Uterus (tissue), 4 donors: Measurements from ENCODE around the gene B3GLCT. TPM values are rescaled to one million over a fixed set of nuclear protein-coding genes. Genes with fewer than 3 reads are reported as not detected.

Experiments used
- DNase-seq, 2 donors: peaks; one replicate each; pipeline ENCODE4 v3.0.0-alpha.2; 2019 to 2020
- H3K27ac ChIP-seq, 2 donors: fragments of 200-600 bp; sonication (generic); 1 replicate in 1 of 2; 2 replicates in 1 of 2; pipeline ENCODE4 v1.5.1; 2016 to 2018
- H3K27me3 ChIP-seq, 2 donors: fragments of 200-600 bp; sonication (generic); one replicate each; pipeline ENCODE4 v1.5.1; 2018 to 2019; ENCODE audit warnings: control low read depth in 1 of 2
- H3K36me3 ChIP-seq, 2 donors: fragments of 200-600 bp; sonication (generic); one replicate each; pipeline ENCODE4 v1.5.1; 2019; ENCODE audit warnings: control low read depth in 1 of 2
- H3K4me1 ChIP-seq, 2 donors: fragments of 200-600 bp; sonication (generic); one replicate each; pipeline ENCODE4 v1.5.1; 2018 to 2019; ENCODE audit warnings: control low read depth in 1 of 2
- H3K4me3 ChIP-seq, 2 donors: fragments of 200-600 bp; sonication (generic); 1 replicate in 1 of 2; 2 replicates in 1 of 2; pipeline ENCODE4 v1.5.1; 2018 to 2019; ENCODE audit warnings: mild to moderate bottlenecking in 1 of 2
- H3K9me3 ChIP-seq, 2 donors: fragments of 200-600 bp; sonication (generic); one replicate each; pipeline ENCODE4 v1.5.1; 2019; ENCODE audit warnings: control low read depth in 1 of 2
- CTCF ChIP-seq, 4 experiments: fragments of 200-600 bp in 2 of 4; fragments of 450-650 bp in 2 of 4; sonication (generic) in 2 of 4; IDR thresholded peaks; one replicate each; pipeline ENCODE4 v1.5.1; 2016 to 2019; ENCODE audit warnings: antibody characterized with exemption in 4 of 4, mild to moderate bottlenecking in 2 of 4, moderate library complexity in 1 of 4
- POLR2A ChIP-seq, 2 donors: fragments of 450-650 bp; IDR thresholded peaks; one replicate each; pipeline ENCODE4 v1.6.1; 2016; ENCODE audit warnings: antibody characterized with exemption in 2 of 2, mild to moderate bottlenecking in 1 of 2, moderate library complexity in 1 of 2
- intact Hi-C: fragments of 100-400 bp; cut with DNase I; formaldehyde crosslinking; loops from one replicate; pipeline ENCODE4 v1.15.1; 2023; ENCODE audit warnings: low total_unique reads
- total RNA-seq, 4 donors: library from RNA; depleted of rRNA in 3 of 4; stranded (reverse); fragments of >200 nt in 3 of 4; gene quantifications; one replicate each; pipeline versions ENCODE4 v1.1.0 to v1.2.4, GENCODE V29; 2014 to 2023
- donor health status: DM: yes; HTN: yes; CAD: no.

B3GLCT gene
- total RNA-seq, 4 donors from 2014 or later: 20.0 to 83.1 (median 31.7) TPM

- TF ChIP-seq CTCF (IDR thresholded peaks at IDR 0.05) (no peak), POLR2A (IDR thresholded peaks at IDR 0.05) (no peak)
- Histone ChIP-seq H3K4me3 (no peak overlapping the region), H3K4me1 (no peaks in the 10 kb centered on the region), H3K9me3 (no peaks in the 10 kb centered on the region), H3K27ac (no peak overlapping the region), H3K36me3 (no peaks in the 10 kb centered on the region), H3K27me3 (no peaks in the 10 kb centered on the region)
- intact Hi-C loops: no loop called here
- DNase-seq: no peak
These were observed 20.3 kb downstream of the B3GLCT start for GRCh38 chr13:31219909-31220598.

GRCh38 chr13:31221057-31221456 is 21.3 kb downstream of the B3GLCT start:
- no peaks in the 10 kb centered on the region for H3K9me3 ChIP-seq
- H3K27ac ChIP-seq: no peak overlapping the region
- intact Hi-C loops: no loop called here
- no peak overlapping the region for H3K4me3 ChIP-seq
- TF ChIP-seq CTCF (IDR thresholded peaks at IDR 0.05) (no peak), POLR2A (IDR thresholded peaks at IDR 0.05) (no peak)
- H3K4me1 ChIP-seq: no peaks in the 10 kb centered on the region
- no peaks in the 10 kb centered on the region for H3K36me3 ChIP-seq
- no peaks in the 10 kb centered on the region for H3K27me3 ChIP-seq
- no peak for DNase-seq

GRCh38 chr13:31223215-31223614 is 23.4 kb downstream of the B3GLCT start:
- Histone ChIP-seq H3K36me3 (no peaks in the 10 kb centered on the region), H3K4me3 (no peak overlapping the region), H3K27me3 (no peaks in the 10 kb centered on the region), H3K27ac (no peak overlapping the region), H3K9me3 (no peaks in the 10 kb centered on the region), H3K4me1 (no peaks in the 10 kb centered on the region)
- no peak for TF ChIP-seq CTCF (IDR thresholded peaks at IDR 0.05)
- DNase-seq: no peak
- intact Hi-C loops: no loop called here

GRCh38 chr13:31223640-31224039 is 23.9 kb downstream of the B3GLCT start:
- H3K27ac ChIP-seq: no peak overlapping the region
- H3K27me3 ChIP-seq: no peaks in the 10 kb centered on the region
- H3K4me3 ChIP-seq: no peak overlapping the region
- no peaks in the 10 kb centered on the region for H3K36me3 ChIP-seq
- intact Hi-C loops: no loop called here
- no peaks in the 10 kb centered on the region for H3K9me3 ChIP-seq
- DNase-seq: no peak
- H3K4me1 ChIP-seq: no peaks in the 10 kb centered on the region
- no peak for TF ChIP-seq CTCF (IDR thresholded peaks at IDR 0.05)
- no peak for TF ChIP-seq POLR2A (IDR thresholded peaks at IDR 0.05)

GRCh38 chr13:31224174-31224669 is 24.4 kb downstream of the B3GLCT start:
- no peak for DNase-seq
- H3K4me1 ChIP-seq: no peaks in the 10 kb centered on the region
- intact Hi-C loops: no loop called here
- H3K27me3 ChIP-seq: no peaks in the 10 kb centered on the region
- no peak overlapping the region for H3K4me3 ChIP-seq
- H3K36me3 ChIP-seq: no peaks in the 10 kb centered on the region
- TF ChIP-seq POLR2A (IDR thresholded peaks at IDR 0.05): no peak
- H3K9me3 ChIP-seq: no peaks in the 10 kb centered on the region
- H3K27ac ChIP-seq: no peak overlapping the region
